ENCODE measurements around the gene ACOT6. TPM values are rescaled to one million over a fixed set of nuclear protein-coding genes. Genes with fewer than 3 reads are reported as not detected.

ACOT6 gene
- total RNA-seq, 1 donor from 2014 or later = not detected

- Mint-ChIP-seq H3K9me3 (ENCODE audit: low read depth) (peaks cover 7% of the 10 kb centered on the region), H3K27ac (no peak overlapping the region), H3K36me3 (ENCODE audit: insufficient read depth) (no peaks in the 10 kb centered on the region), H3K27me3 (peaks cover 1% of the 10 kb centered on the region), H3K4me1 (ENCODE audit: low read depth) (no peaks in the 10 kb centered on the region), H3K4me3 (ENCODE audit: low read depth) (no peak overlapping the region)
- no peak for DNase-seq (ENCODE audit: low spot score, unreplicated experiment)
- no peak for TF ChIP-seq CTCF (IDR thresholded peaks at IDR 0.05; ENCODE audit: unreplicated experiment)
These were observed 6.0 kb upstream of the ACOT6 start for GRCh38 chr14:73606271-73606670.

- no peak for DNase-seq (ENCODE audit: low spot score, unreplicated experiment)
- TF ChIP-seq CTCF (IDR thresholded peaks at IDR 0.05; ENCODE audit: unreplicated experiment) = no peak
- H3K9me3 Mint-ChIP-seq (ENCODE audit: low read depth) = peaks cover 7% of the 10 kb centered on the region
- no peaks in the 10 kb centered on the region for H3K36me3 Mint-ChIP-seq (ENCODE audit: insufficient read depth)
- H3K4me3 Mint-ChIP-seq (ENCODE audit: low read depth) = no peak overlapping the region
- H3K4me1 Mint-ChIP-seq (ENCODE audit: low read depth) = no peaks in the 10 kb centered on the region
- H3K27ac Mint-ChIP-seq = no peak overlapping the region
- peaks cover 3% of the 10 kb centered on the region for H3K27me3 Mint-ChIP-seq
These were observed 5.1 kb upstream of the ACOT6 start for GRCh38 chr14:73607241-73607640.

- Mint-ChIP-seq H3K9me3 (ENCODE audit: low read depth) (no peaks in the 10 kb centered on the region), H3K36me3 (ENCODE audit: insufficient read depth) (no peaks in the 10 kb centered on the region), H3K4me3 (ENCODE audit: low read depth) (no peak overlapping the region), H3K27ac (no peak overlapping the region), H3K4me1 (ENCODE audit: low read depth) (no peaks in the 10 kb centered on the region), H3K27me3 (peaks cover 3% of the 10 kb centered on the region)
- DNase-seq (ENCODE audit: low spot score, unreplicated experiment) = no peak
- TF ChIP-seq CTCF (IDR thresholded peaks at IDR 0.05; ENCODE audit: unreplicated experiment) = no peak
These were observed 1.6 kb upstream of the ACOT6 start for GRCh38 chr14:73610687-73611086.

GRCh38 chr14:73613046-73613383, 698 bp downstream of the ACOT6 start:
- peak overlapping the region; percentile 89 for H3K27ac Mint-ChIP-seq

GRCh38 chr14:73613419-73613963, 1.2 kb downstream of the ACOT6 start:
- no peaks in the 10 kb centered on the region for H3K36me3 Mint-ChIP-seq (ENCODE audit: insufficient read depth)
- peak overlapping the region; percentile 82 for H3K4me3 Mint-ChIP-seq (ENCODE audit: low read depth)
- TF ChIP-seq CTCF (IDR thresholded peaks at IDR 0.05; ENCODE audit: unreplicated experiment) = no peak
- peaks cover 6% of the 10 kb centered on the region for H3K4me1 Mint-ChIP-seq (ENCODE audit: low read depth)
- no peaks in the 10 kb centered on the region for H3K9me3 Mint-ChIP-seq (ENCODE audit: low read depth)
- no peak for DNase-seq (ENCODE audit: low spot score, unreplicated experiment)
- no peak overlapping the region for H3K27ac Mint-ChIP-seq
- H3K27me3 Mint-ChIP-seq = peaks cover 3% of the 10 kb centered on the region

More at GRCh38 chr14:73613046-73613383, 698 bp downstream of the ACOT6 start:
- Mint-ChIP-seq H3K27me3 (peaks cover 3% of the 10 kb centered on the region), H3K9me3 (ENCODE audit: low read depth) (no peaks in the 10 kb centered on the region), H3K36me3 (ENCODE audit: insufficient read depth) (no peaks in the 10 kb centered on the region), H3K4me3 (ENCODE audit: low read depth) (peak overlapping the region; percentile 82), H3K4me1 (ENCODE audit: low read depth) (peaks cover 6% of the 10 kb centered on the region)
- DNase-seq (ENCODE audit: low spot score, unreplicated experiment) = no peak
- TF ChIP-seq CTCF (IDR thresholded peaks at IDR 0.05; ENCODE audit: unreplicated experiment) = no peak
